Mesenchymal stem cell (in vitro differentiated cells and primary cell): Measurements from ENCODE around the gene CDK6.
A peak's percentile ranks its signal among the peaks of the same experiment; 100 is the strongest.

ENCODE experiments used
- DNase-seq: peaks from one replicate; pipeline ENCODE4 v3.0.0-alpha.2; 2013
- H2AFZ ChIP-seq: one replicate; pipeline ENCODE4 v1.6.1; 2013; ENCODE audit warnings: low read depth, mild to moderate bottlenecking, control low read depth, inconsistent platforms, low read length, moderate library complexity
- H2AK5ac ChIP-seq: 2 replicates; pipeline ENCODE4 v1.6.1; 2013; ENCODE audit warnings: low read length, moderate library complexity, mild to moderate bottlenecking, inconsistent platforms; ENCODE audit not compliant: severe bottlenecking
- H2BK120ac ChIP-seq: one replicate; pipeline ENCODE4 v1.6.1; 2013; ENCODE audit warnings: low read depth, mild to moderate bottlenecking, inconsistent platforms, low read length, moderate library complexity
- H2BK12ac ChIP-seq, 2 experiments: one replicate each; pipeline ENCODE4 v1.6.1; 2013; ENCODE audit warnings: inconsistent platforms in 2 of 2, low read length in 2 of 2, mild to moderate bottlenecking in 2 of 2, moderate library complexity in 2 of 2, control low read depth in 1 of 2
- H2BK15ac ChIP-seq: one replicate; pipeline ENCODE4 v1.6.1; 2013; ENCODE audit warnings: mild to moderate bottlenecking, low read depth, inconsistent platforms; ENCODE audit not compliant: poor library complexity, severe bottlenecking
- H2BK5ac ChIP-seq: 2 replicates; pipeline ENCODE4 v1.6.1; 2013; ENCODE audit warnings: low read depth, mild to moderate bottlenecking, low read length, control low read depth, inconsistent platforms; ENCODE audit not compliant: poor library complexity, severe bottlenecking
- H3K14ac ChIP-seq, 2 experiments: one replicate each; pipeline ENCODE4 v1.6.1; 2013; ENCODE audit warnings: inconsistent platforms in 2 of 2, low read length in 2 of 2, control low read depth in 1 of 2, mild to moderate bottlenecking in 1 of 2, moderate library complexity in 1 of 2
- H3K18ac ChIP-seq, 2 experiments: one replicate each; pipeline ENCODE4 v1.6.1; 2013; ENCODE audit warnings: inconsistent platforms in 2 of 2, low read length in 2 of 2, control low read depth in 1 of 2, low read depth in 1 of 2, mild to moderate bottlenecking in 1 of 2
- H3K23ac ChIP-seq, 2 experiments: one replicate each; pipeline ENCODE4 v1.6.1; 2013; ENCODE audit warnings: inconsistent platforms in 2 of 2, low read length in 2 of 2, mild to moderate bottlenecking in 2 of 2, moderate library complexity in 2 of 2, control low read depth in 1 of 2
- H3K27ac ChIP-seq: 2 replicates; pipeline ENCODE4 v1.5.1; 2013; ENCODE audit warnings: mild to moderate bottlenecking, moderate library complexity, low read length, control low read depth, inconsistent platforms; ENCODE audit not compliant: poor library complexity, severe bottlenecking
- H3K27me3 ChIP-seq, 2 experiments: 2 replicates each; pipeline versions ENCODE4 v1.6.1 to v1.7.0; 2013; ENCODE audit warnings: low read length in 2 of 2, mild to moderate bottlenecking in 2 of 2, moderate library complexity in 2 of 2, control low read depth in 1 of 2, inconsistent platforms in 1 of 2; ENCODE audit not compliant: control insufficient read depth in 1 of 2, insufficient read depth in 1 of 2
- H3K36me3 ChIP-seq, 2 experiments: 2 replicates each; pipeline versions ENCODE4 v1.6.1 to v1.7.0; 2013; ENCODE audit warnings: low read length in 2 of 2, control low read depth in 1 of 2, inconsistent platforms in 1 of 2, low read depth in 1 of 2, mild to moderate bottlenecking in 1 of 2; ENCODE audit not compliant: insufficient read depth in 2 of 2, control insufficient read depth in 1 of 2
- H3K4ac ChIP-seq, 2 experiments: one replicate each; pipeline ENCODE4 v1.6.1; 2013; ENCODE audit warnings: inconsistent platforms in 2 of 2, low read length in 2 of 2, mild to moderate bottlenecking in 2 of 2, moderate library complexity in 2 of 2, control low read depth in 1 of 2, low read depth in 1 of 2
- H3K4me1 ChIP-seq: 2 replicates; pipeline ENCODE4 v1.6.1; 2013; ENCODE audit warnings: low read depth, low read length, control low read depth; ENCODE audit not compliant: control insufficient read depth, insufficient read depth
- H3K4me2 ChIP-seq: 2 replicates; pipeline ENCODE4 v1.6.1; 2013; ENCODE audit warnings: low read length, mild to moderate bottlenecking, inconsistent platforms; ENCODE audit not compliant: poor library complexity, severe bottlenecking
- H3K4me3 ChIP-seq, 2 experiments: 2 replicates each; pipeline versions ENCODE4 v1.5.1 to v1.7.0; 2013; ENCODE audit warnings: low read length in 2 of 2, mild to moderate bottlenecking in 2 of 2, control low read depth in 1 of 2, low read depth in 1 of 2; ENCODE audit not compliant: insufficient read depth in 1 of 2
- H3K79me1 ChIP-seq: replicated peaks from 2 replicates; pipeline ENCODE4 v1.6.1; 2013; ENCODE audit warnings: mild to moderate bottlenecking, control low read depth, low read length, inconsistent platforms; ENCODE audit not compliant: poor library complexity, severe bottlenecking
- H3K9ac ChIP-seq: 2 replicates; pipeline ENCODE4 v1.7.0; 2013; ENCODE audit warnings: mild to moderate bottlenecking, low read length, moderate library complexity
- H3K9me3 ChIP-seq: 2 replicates; pipeline ENCODE4 v1.7.0; 2013; ENCODE audit warnings: mild to moderate bottlenecking, low read length; ENCODE audit not compliant: control insufficient read depth
- H4K8ac ChIP-seq: one replicate; pipeline ENCODE4 v1.6.1; 2013; ENCODE audit warnings: inconsistent platforms, mild to moderate bottlenecking, low read length, moderate library complexity
- H4K91ac ChIP-seq: one replicate; pipeline ENCODE4 v1.6.1; 2013; ENCODE audit warnings: mild to moderate bottlenecking, low read length, inconsistent platforms
- WGBS: methylation state at CpG from one replicate; pipeline ENCODE4 v1.1.7; 2013; ENCODE audit warnings: mixed read lengths; 5-methylcytosine and 5-hydroxymethylcytosine counted together

CDK6 gene

DNA sequence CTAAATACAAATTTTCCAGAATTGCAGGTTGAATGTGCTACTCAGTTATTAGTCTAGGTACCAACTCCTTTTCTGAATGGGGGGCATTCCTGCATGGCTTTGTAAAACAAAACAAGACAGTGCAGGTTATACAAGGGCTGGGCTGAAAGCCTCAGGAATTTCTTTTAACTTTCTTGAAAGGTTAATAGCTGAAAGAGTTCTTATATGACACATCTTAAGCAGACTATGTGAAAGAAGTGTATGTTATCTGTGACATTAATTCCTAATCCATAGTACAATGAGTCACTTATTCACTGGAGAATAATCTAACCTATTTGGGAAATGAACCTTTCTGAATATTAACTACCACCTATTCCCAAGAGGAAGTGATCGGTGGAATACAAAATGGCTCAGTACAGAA, 130.5 kb downstream of the CDK6 start:
- 100% methylated on average over 1 of the region's 1 CpG for WGBS
- no peak for DNase-seq
- no peak overlapping the region for H3K4ac ChIP-seq

DNA sequence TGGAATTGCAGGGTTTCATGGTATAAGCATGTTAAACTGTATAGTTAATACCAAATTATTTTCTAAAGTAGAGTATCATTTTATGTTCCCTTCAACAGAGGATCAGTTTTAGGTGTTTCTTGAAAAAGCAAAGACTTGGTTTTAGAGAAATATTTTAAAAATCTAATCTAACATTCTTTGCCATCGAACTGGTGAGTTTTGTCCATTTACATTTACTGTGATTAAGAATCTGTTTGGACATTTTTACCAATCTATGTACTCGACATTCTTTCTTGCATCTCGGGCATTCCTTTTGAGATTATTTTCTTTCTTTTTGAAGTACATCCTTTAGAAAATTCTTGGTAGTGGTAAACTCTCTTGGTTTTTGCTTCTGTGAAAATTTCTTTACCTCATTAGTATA, 131.5 kb downstream of the CDK6 start:
- no peak overlapping the region for H2BK120ac ChIP-seq
- no peak overlapping the region for H2AK5ac ChIP-seq
- H3K9ac ChIP-seq = no peak overlapping the region
- H2AFZ ChIP-seq = no peak overlapping the region
- H3K36me3 ChIP-seq = peaks cover 5 to 14% of the 10 kb centered on the region in 2 experiments
- H3K27ac ChIP-seq = no peak overlapping the region
- no peak overlapping the region for H3K4ac ChIP-seq
- 100% methylated on average over 2 of the region's 3 CpGs for WGBS
- peaks cover 12% of the 10 kb centered on the region for H3K79me1 ChIP-seq
- H2BK5ac ChIP-seq = no peak overlapping the region
- H3K27me3 ChIP-seq = no peaks in the 10 kb centered on the region
- DNase-seq = no peak
- no peak overlapping the region for H2BK15ac ChIP-seq
- no peak overlapping the region for H4K8ac ChIP-seq
- H4K91ac ChIP-seq = no peak overlapping the region
- peaks cover 6% of the 10 kb centered on the region for H3K4me1 ChIP-seq
- H3K4me3 ChIP-seq = no peak overlapping the region
- H3K14ac ChIP-seq = no peak overlapping the region
- H3K18ac ChIP-seq = no peak overlapping the region
- no peak overlapping the region for H3K23ac ChIP-seq
- no peak overlapping the region for H2BK12ac ChIP-seq
- peaks cover 15% of the 10 kb centered on the region for H3K9me3 ChIP-seq
- no peak overlapping the region for H3K4me2 ChIP-seq

More for the DNA sequence above, 130.5 kb downstream of the CDK6 start:
- Histone ChIP-seq H2AFZ (no peak overlapping the region), H2BK5ac (no peak overlapping the region), H3K23ac (no peak overlapping the region), H3K79me1 (peaks cover 15% of the 10 kb centered on the region), H3K27ac (peak overlapping the region; percentile 92), H3K27me3 (no peaks in the 10 kb centered on the region), H3K9me3 (peaks cover 15% of the 10 kb centered on the region), H3K36me3 (peaks cover 6 to 14% of the 10 kb centered on the region in 2 experiments), H3K4me2 (no peak overlapping the region), H3K4me1 (peaks cover 1% of the 10 kb centered on the region), H3K14ac (no peak overlapping the region), H3K4me3 (no peak overlapping the region), H2BK12ac (no peak overlapping the region), H2BK120ac (no peak overlapping the region), H3K9ac (no peak overlapping the region), H2AK5ac (no peak overlapping the region), H3K18ac (no peak overlapping the region), H4K8ac (no peak overlapping the region), H4K91ac (no peak overlapping the region), H2BK15ac (no peak overlapping the region)

DNA sequence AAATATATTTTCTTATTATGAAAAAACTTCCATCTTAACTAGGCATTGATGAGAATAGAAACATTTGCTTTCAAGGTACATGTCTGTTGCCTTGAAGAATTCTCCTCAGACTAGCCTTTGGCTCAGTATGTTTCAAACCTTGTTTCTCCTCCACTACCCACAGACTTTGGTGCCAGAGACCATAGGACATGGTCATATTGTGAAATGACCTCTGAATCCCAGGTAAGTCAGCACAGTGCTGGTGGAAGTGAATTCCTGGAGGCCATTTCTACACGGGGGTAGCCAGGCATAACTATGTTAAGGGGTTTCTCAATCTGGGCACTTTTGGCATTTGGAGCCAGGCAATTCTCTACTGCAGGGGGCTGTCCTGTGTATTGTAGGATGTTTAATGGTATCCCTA, 133.8 kb downstream of the CDK6 start:
- H3K27ac ChIP-seq = no peak overlapping the region
- no peak overlapping the region for H3K4ac ChIP-seq
- peak overlapping the region; percentile 55 for H2AK5ac ChIP-seq
- 100% methylated on average over 1 of the region's 1 CpG for WGBS
- H3K9me3 ChIP-seq = peaks cover 15% of the 10 kb centered on the region
- no peak overlapping the region for H3K4me2 ChIP-seq
- no peak overlapping the region for H3K14ac ChIP-seq
- H2AFZ ChIP-seq = no peak overlapping the region
- H3K79me1 ChIP-seq = peaks cover 9% of the 10 kb centered on the region
- H2BK5ac ChIP-seq = no peak overlapping the region
- H3K23ac ChIP-seq = no peak overlapping the region
- H3K36me3 ChIP-seq = peaks cover 5 to 14% of the 10 kb centered on the region in 2 experiments
- no peak overlapping the region for H2BK15ac ChIP-seq
- H2BK120ac ChIP-seq = no peak overlapping the region
- H3K27me3 ChIP-seq = no peaks in the 10 kb centered on the region
- no peak for DNase-seq
- no peak overlapping the region for H3K18ac ChIP-seq
- no peak overlapping the region for H3K4me3 ChIP-seq
- H2BK12ac ChIP-seq = no peak overlapping the region
- H3K4me1 ChIP-seq = peaks cover 9% of the 10 kb centered on the region
- no peak overlapping the region for H4K8ac ChIP-seq
- no peak overlapping the region for H3K9ac ChIP-seq
- peak overlapping the region; percentile 5 for H4K91ac ChIP-seq

DNA sequence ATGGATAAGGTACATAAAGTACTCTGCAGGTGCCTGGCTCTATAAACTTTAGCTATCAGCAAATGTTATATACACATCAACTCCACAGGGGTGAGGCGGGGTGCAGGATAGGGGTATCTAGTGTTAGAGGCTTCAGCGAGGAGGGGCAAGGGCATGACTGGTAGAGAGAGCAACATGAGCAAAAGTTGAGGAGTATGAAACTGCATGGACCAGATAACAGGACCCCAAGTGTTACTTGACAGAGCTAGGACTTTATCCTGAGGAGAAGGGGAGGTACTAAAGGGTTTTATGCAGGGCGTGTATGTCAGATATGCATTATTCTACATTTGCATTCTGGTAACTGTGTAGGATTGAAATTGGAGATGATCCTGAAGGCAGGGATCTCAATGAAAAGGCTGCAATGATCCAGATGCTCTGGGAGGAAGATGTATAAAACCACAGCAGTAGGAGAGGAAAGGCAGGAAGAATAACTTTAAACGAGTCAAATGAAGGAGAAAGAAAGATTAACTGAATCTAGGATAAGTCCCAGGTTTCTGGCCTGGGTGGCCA, 136.3 kb downstream of the CDK6 start:
- Histone ChIP-seq H3K14ac (no peak overlapping the region), H2AK5ac (peak overlapping the region; percentile 99), H2AFZ (no peak overlapping the region), H3K4me1 (peaks cover 9% of the 10 kb centered on the region), H4K91ac (no peak overlapping the region), H3K9ac (no peak overlapping the region), H2BK120ac (no peak overlapping the region), H3K27me3 (no peaks in the 10 kb centered on the region), H3K23ac (no peak overlapping the region), H3K4ac (peak overlapping the region in 1 of 2 experiments; percentile 30), H3K18ac (no peak overlapping the region), H3K4me2 (no peak overlapping the region), H3K9me3 (peaks cover 6% of the 10 kb centered on the region), H3K36me3 (peaks cover 5 to 6% of the 10 kb centered on the region in 2 experiments), H2BK15ac (peak overlapping the region; percentile 26), H2BK12ac (no peak overlapping the region), H2BK5ac (peak overlapping the region; percentile 61), H3K4me3 (no peak overlapping the region), H4K8ac (no peak overlapping the region), H3K27ac (peak overlapping the region; percentile 88), H3K79me1 (peaks cover 9% of the 10 kb centered on the region)
- no peak for DNase-seq
- 96% methylated on average over 4 of the region's 4 CpGs for WGBS
